ENCODE measurements around the gene BACH2. TPM values are rescaled to one million over a fixed set of nuclear protein-coding genes. Genes with fewer than 3 reads are reported as not detected.

The BACH2 gene
- total RNA-seq, 1 experiment from 2014 or later = 3.3 TPM

GRCh38 chr6:90290811-90291420, 5.7 kb downstream of the BACH2 start:
- Histone ChIP-seq H3K27ac (ENCODE audit: low read depth, low read length) (no peak overlapping the region), H4K20me1 (ENCODE audit: insufficient read depth) (no peaks in the 10 kb centered on the region), H3K9me3 (ENCODE audit: control insufficient read depth in 1 of 2, insufficient read depth in 1 of 2, low read depth in 1 of 2, low read length in 2 of 2) (no peaks in the 10 kb centered on the region), H3K79me2 (ENCODE audit: insufficient read depth, low read length) (no peaks in the 10 kb centered on the region), H2AFZ (ENCODE audit: low read depth, low read length, poor library complexity, severe bottlenecking) (no peak overlapping the region), H3K9me2 (ENCODE audit: insufficient read depth) (no peaks in the 10 kb centered on the region), H3K4me2 (ENCODE audit: low read length) (no peak overlapping the region), H3K27me3 (ENCODE audit: insufficient read depth, low read length) (no peaks in the 10 kb centered on the region), H3K4me1 (ENCODE audit: control insufficient read depth in 1 of 2, insufficient read depth in 2 of 2, low read length in 2 of 2) (peaks cover 6 to 16% of the 10 kb centered on the region in 2 experiments; a peak in 3 of 4 replicates), H3K4me3 (replicated peaks in 1 of 2; ENCODE audit: low read depth in 1 of 2, low read length in 2 of 2) (no peak overlapping the region), H3K36me3 (ENCODE audit: control insufficient read depth in 1 of 2, insufficient read depth in 2 of 2, low read length in 2 of 2) (no peaks in the 10 kb centered on the region), H3K9ac (ENCODE audit: low read length) (no peak overlapping the region)
- no TSS peak for BruUV-seq (replicated peaks)
- no peak for TF ChIP-seq ZFX (IDR thresholded peaks at IDR 0.05)
- no peak for TF ChIP-seq ZNF274 (IDR thresholded peaks at IDR 0.05; ENCODE audit: low read depth, low read length)
- TF ChIP-seq, protein P1, sequence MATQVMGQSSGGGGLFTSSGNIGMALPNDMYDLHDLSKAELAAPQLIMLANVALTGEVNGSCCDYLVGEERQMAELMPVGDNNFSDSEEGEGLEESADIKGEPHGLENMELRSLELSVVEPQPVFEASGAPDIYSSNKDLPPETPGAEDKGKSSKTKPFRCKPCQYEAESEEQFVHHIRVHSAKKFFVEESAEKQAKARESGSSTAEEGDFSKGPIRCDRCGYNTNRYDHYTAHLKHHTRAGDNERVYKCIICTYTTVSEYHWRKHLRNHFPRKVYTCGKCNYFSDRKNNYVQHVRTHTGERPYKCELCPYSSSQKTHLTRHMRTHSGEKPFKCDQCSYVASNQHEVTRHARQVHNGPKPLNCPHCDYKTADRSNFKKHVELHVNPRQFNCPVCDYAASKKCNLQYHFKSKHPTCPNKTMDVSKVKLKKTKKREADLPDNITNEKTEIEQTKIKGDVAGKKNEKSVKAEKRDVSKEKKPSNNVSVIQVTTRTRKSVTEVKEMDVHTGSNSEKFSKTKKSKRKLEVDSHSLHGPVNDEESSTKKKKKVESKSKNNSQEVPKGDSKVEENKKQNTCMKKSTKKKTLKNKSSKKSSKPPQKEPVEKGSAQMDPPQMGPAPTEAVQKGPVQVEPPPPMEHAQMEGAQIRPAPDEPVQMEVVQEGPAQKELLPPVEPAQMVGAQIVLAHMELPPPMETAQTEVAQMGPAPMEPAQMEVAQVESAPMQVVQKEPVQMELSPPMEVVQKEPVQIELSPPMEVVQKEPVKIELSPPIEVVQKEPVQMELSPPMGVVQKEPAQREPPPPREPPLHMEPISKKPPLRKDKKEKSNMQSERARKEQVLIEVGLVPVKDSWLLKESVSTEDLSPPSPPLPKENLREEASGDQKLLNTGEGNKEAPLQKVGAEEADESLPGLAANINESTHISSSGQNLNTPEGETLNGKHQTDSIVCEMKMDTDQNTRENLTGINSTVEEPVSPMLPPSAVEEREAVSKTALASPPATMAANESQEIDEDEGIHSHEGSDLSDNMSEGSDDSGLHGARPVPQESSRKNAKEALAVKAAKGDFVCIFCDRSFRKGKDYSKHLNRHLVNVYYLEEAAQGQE (IDR thresholded peaks at IDR 0.05; ENCODE audit: low read depth) = no peak
- no peak for TF ChIP-seq ATF3 (IDR thresholded peaks at IDR 0.05)
- TF ChIP-seq CBX3 (IDR thresholded peaks at IDR 0.05; ENCODE audit: low read depth) = no peak
- TF ChIP-seq EZH2phosphoT487 (IDR thresholded peaks at IDR 0.05; ENCODE audit: borderline replicate concordance) = no peak
- no peak for TF ChIP-seq JUND (IDR thresholded peaks at IDR 0.05)
- TF ChIP-seq ZBTB33 (IDR thresholded peaks at IDR 0.05; ENCODE audit: extremely low read depth, insufficient replicate concordance, low read length) = no peak
- TF ChIP-seq FOSL1 (IDR thresholded peaks at IDR 0.05; ENCODE audit: low read depth) = no peak
- TF ChIP-seq EGR1 (IDR thresholded peaks at IDR 0.05; ENCODE audit: low read depth) = no peak
- TF ChIP-seq SRF (IDR thresholded peaks at IDR 0.05; ENCODE audit: low read depth) = no peak
- TF ChIP-seq CEBPB (IDR thresholded peaks at IDR 0.05; ENCODE audit: low read depth) = no peak
- no peak for TF ChIP-seq CTCF (IDR thresholded peaks at IDR 0.05 in 2 of 3, conservative IDR thresholded peaks at IDR 0.05 in 1 of 3; ENCODE audit: borderline replicate concordance in 1 of 3, insufficient read depth in 1 of 3, low read depth in 2 of 3, low read length in 2 of 3)
- TF ChIP-seq RAD21 (IDR thresholded peaks at IDR 0.05; ENCODE audit: low read depth) = no peak
- no peak for TF ChIP-seq ELF1 (IDR thresholded peaks at IDR 0.05; ENCODE audit: borderline replicate concordance, low read depth)
- TF ChIP-seq, protein P2, sequence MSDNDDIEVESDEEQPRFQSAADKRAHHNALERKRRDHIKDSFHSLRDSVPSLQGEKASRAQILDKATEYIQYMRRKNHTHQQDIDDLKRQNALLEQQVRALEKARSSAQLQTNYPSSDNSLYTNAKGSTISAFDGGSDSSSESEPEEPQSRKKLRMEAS (IDR thresholded peaks at IDR 0.05) = no peak
- TF ChIP-seq TCF7L2 (IDR thresholded peaks at IDR 0.05; ENCODE audit: borderline replicate concordance, extremely low read depth, insufficient read depth, insufficient read length) = no peak
- TF ChIP-seq SP1 (IDR thresholded peaks at IDR 0.05; ENCODE audit: low read depth) = no peak
- TF ChIP-seq YY1 (IDR thresholded peaks at IDR 0.05; ENCODE audit: extremely low read depth, insufficient replicate concordance, low read depth, low read length) = no peak
- no peak for TF ChIP-seq EZH2 (IDR thresholded peaks at IDR 0.05)
- RAD21 ChIA-PET (ENCODE audit: low non-redundant PET in 1 of 2, low total read pairs in 2 of 2, uncharacterized antibody in 2 of 2, unreplicated experiment in 2 of 2) = no interaction called here
- POLR2A ChIA-PET = no interaction called here
- intact Hi-C loops (cut with micrococcal nuclease) = no loop called here
- ATAC-seq (no peak), DNase-seq (ENCODE audit: low read depth, low spot score) (no peak)
- CTCF ChIA-PET = no interaction called here

Measured in HCT116 (cell line).